Mesothelial cell of epicardium (in vitro differentiated cells): Measurements from ENCODE around the gene TAT. TPM values are rescaled to one million over a fixed set of nuclear protein-coding genes. Genes with fewer than 3 reads are reported as not detected.
A peak's percentile ranks its signal among the peaks of the same experiment; 100 is the strongest.
"Not testable (repeated sequence)": the region's sequence is repeated elsewhere in the genome, so short reads cannot be mapped to it uniquely, and the experiment has no call there.

Experiments used
- DNase-seq, 2 experiments: peaks; one replicate each; pipeline ENCODE4 v3.0.0; 2021; ENCODE audit warnings: low spot score in 2 of 2; ENCODE audit not compliant: unreplicated experiment in 2 of 2
- H3K27ac Mint-ChIP-seq: 2 replicates; pipeline ENCODE4 v1.8.0; 2021; ENCODE audit warnings: mixed read lengths
- H3K27me3 Mint-ChIP-seq: 2 replicates; pipeline ENCODE4 v1.8.0; 2021; ENCODE audit warnings: low read depth, mixed read lengths
- H3K36me3 Mint-ChIP-seq: 2 replicates; pipeline ENCODE4 v1.8.0; 2021; ENCODE audit warnings: mixed read lengths
- H3K4me1 Mint-ChIP-seq: 2 replicates; pipeline ENCODE4 v1.8.0; 2021; ENCODE audit warnings: mixed read lengths
- H3K4me3 Mint-ChIP-seq: 2 replicates; pipeline ENCODE4 v1.8.0; 2021; ENCODE audit warnings: mild to moderate bottlenecking, moderate library complexity, mixed read lengths
- H3K9me3 Mint-ChIP-seq: 2 replicates; pipeline ENCODE4 v1.8.0; 2021; ENCODE audit warnings: mixed read lengths
- total RNA-seq: library from RNA; stranded (reverse); gene quantifications from 3 replicates; pipeline ENCODE4 v1.2.1, GENCODE V29; 2021
- TF ChIP-seq, protein P1 (sequence below): fragments of 200-600 bp; sonication (generic); IDR thresholded peaks from one replicate; pipeline ENCODE4 v1.5.0; 2021; ENCODE audit warnings: antibody characterized with exemption; ENCODE audit not compliant: unreplicated experiment

Gene TAT
- total RNA-seq, 1 donor from 2014 or later, result not detected

DNA sequence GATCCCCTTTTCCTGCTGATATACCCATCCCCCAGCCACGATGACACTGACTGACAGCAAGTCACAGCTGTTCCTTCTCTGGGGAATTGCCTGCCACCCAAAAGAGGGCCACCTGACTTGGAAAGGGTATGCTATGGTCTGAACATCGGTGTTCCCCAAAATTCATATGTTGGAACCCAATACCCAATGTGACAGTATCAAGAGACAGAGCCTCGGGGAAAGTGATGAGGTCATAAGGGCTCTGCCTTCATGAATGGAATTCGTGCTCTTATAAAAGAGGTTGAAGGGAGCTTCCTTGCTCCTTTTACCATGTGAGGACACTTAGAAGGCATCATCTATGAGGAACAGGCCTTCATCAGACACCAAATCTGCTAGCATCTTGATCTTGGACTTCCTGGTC lies 41.5 kb upstream of the TAT start:
- H3K4me1 Mint-ChIP-seq, result no peaks in the 10 kb centered on the region
- H3K36me3 Mint-ChIP-seq, result no peaks in the 10 kb centered on the region
- H3K27ac Mint-ChIP-seq, result no peak overlapping the region
- H3K27me3 Mint-ChIP-seq, result peaks cover 17% of the 10 kb centered on the region
- H3K4me3 Mint-ChIP-seq, result no peak overlapping the region
- H3K9me3 Mint-ChIP-seq, result peaks cover 3% of the 10 kb centered on the region
- no peak for DNase-seq
- TF ChIP-seq, protein P1, sequence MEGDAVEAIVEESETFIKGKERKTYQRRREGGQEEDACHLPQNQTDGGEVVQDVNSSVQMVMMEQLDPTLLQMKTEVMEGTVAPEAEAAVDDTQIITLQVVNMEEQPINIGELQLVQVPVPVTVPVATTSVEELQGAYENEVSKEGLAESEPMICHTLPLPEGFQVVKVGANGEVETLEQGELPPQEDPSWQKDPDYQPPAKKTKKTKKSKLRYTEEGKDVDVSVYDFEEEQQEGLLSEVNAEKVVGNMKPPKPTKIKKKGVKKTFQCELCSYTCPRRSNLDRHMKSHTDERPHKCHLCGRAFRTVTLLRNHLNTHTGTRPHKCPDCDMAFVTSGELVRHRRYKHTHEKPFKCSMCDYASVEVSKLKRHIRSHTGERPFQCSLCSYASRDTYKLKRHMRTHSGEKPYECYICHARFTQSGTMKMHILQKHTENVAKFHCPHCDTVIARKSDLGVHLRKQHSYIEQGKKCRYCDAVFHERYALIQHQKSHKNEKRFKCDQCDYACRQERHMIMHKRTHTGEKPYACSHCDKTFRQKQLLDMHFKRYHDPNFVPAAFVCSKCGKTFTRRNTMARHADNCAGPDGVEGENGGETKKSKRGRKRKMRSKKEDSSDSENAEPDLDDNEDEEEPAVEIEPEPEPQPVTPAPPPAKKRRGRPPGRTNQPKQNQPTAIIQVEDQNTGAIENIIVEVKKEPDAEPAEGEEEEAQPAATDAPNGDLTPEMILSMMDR, result no peak

DNA sequence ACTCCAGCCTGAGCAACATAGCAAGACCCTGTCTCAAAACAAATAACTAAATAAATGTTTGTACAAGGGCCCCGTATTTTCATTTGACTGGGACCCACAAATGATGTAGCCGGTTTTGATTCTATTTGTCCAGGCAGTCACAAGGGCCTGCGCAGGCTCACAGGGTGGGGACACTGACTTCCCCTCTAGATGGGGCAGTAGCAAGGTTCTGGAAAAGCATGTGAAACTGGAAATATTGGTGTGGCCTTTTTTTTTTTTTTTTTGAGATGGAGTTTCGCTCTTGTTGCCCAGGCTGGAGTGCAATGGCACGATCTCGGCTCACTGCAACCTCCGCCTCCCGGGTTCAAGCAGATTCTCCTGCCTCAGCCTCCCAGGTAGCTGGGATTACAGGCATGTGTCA lies 38.1 kb upstream of the TAT start:
- H3K36me3 Mint-ChIP-seq, H3K27ac Mint-ChIP-seq, H3K4me3 Mint-ChIP-seq, H3K4me1 Mint-ChIP-seq, DNase-seq, H3K9me3 Mint-ChIP-seq: not testable (repeated sequence)
- H3K27me3 Mint-ChIP-seq, result peaks cover 21% of the 10 kb centered on the region

DNA sequence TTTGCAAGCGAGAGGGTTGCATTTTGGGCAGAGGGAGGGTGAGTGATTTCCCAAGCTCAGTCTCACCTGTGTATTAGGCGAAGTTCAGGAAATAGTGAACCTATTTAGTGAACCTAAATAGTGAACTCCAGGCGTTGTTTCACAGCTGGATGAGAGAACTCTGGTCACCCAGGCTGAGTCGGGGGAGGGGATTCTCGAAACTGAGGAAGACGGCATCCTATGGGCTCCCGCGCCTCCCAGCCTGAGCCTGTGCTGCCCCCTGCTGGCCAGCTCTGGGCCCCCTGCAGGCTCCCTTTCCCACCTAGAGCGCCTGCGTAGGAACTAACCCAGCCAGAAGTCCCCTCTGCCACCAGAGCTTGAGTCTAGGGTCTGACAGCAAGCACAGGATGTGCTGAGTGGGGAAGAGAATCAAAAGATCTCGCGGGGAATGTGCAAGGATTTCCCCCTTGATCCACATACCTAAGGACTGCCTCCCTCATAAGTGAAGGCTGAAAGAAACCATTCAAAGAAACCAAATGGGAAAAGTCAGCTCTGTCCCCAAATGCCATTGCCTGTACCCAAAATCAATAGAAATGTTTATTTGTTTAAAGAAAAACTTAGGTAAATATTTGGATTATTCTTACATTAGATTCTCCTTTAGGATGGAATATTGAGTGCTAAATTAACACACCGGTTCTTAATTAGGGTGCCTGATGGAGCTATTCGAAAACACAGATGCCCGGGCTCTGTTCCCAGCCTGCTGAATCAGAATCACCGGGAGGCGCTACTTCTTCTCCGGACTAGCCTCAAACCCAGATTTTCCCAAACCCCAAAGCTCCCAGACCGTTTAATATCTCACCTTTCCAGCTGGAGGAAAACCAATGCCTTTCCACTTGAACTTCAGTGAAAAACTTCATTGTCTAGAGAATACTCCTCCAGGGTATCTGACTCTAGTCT lies 34.3 kb upstream of the TAT start:
- H3K27ac Mint-ChIP-seq, result no peak overlapping the region
- peak; percentile 76 to 93 for DNase-seq
- TF ChIP-seq, protein P1, result peak; percentile 82
- H3K4me3 Mint-ChIP-seq, result peak overlapping the region; percentile 15
- H3K27me3 Mint-ChIP-seq, result peaks cover 16% of the 10 kb centered on the region
- H3K9me3 Mint-ChIP-seq, result no peaks in the 10 kb centered on the region
- H3K36me3 Mint-ChIP-seq, result no peaks in the 10 kb centered on the region
- H3K4me1 Mint-ChIP-seq, result no peaks in the 10 kb centered on the region

DNA sequence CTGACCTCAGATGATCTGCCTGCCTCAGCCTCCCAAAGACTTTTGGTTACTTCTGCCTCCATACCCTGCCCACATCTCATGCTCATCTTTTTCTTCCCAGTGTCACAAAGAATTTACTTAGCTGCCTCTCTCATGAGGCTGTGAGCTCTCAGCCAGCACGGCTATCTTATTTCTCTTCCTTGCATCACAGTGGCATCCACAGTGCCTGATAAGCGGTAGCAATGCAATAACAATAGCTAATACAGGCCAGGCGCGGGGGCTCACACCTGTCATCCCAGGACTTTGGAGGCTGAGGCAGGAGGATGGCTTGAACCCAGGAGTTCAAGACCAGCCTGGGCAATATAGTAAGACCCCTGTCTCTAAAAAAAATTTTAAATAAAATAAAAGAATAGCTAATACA lies 33.6 kb upstream of the TAT start:
- H3K4me1 Mint-ChIP-seq, result no peaks in the 10 kb centered on the region
- H3K27ac Mint-ChIP-seq, result no peak overlapping the region
- TF ChIP-seq, protein P1, result no peak
- H3K9me3 Mint-ChIP-seq, result no peaks in the 10 kb centered on the region
- no peak overlapping the region for H3K4me3 Mint-ChIP-seq
- no peaks in the 10 kb centered on the region for H3K36me3 Mint-ChIP-seq
- peaks cover 16% of the 10 kb centered on the region for H3K27me3 Mint-ChIP-seq
- DNase-seq, result no peak

DNA sequence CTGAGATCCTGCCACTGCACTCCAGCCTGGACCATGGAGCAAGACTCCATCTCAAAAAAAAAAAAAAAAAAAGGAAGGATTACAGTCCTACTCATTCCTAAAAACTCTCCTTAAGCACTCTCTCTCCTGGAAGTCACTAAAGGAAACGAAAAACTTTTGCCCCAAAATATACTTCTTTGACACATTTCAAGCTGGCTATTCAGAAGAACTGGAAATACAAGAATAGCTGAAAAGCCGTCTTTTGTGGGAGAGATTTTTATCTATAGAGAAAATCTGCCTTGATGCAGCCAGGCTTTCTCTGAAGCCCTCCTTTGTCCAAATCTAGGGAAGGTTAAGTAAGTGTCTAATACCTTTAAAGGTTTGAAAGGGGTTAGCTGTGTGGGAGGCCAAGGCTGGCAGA lies 32.2 kb upstream of the TAT start:
- peaks cover 14% of the 10 kb centered on the region for H3K27me3 Mint-ChIP-seq
- no peaks in the 10 kb centered on the region for H3K4me1 Mint-ChIP-seq

DNA sequence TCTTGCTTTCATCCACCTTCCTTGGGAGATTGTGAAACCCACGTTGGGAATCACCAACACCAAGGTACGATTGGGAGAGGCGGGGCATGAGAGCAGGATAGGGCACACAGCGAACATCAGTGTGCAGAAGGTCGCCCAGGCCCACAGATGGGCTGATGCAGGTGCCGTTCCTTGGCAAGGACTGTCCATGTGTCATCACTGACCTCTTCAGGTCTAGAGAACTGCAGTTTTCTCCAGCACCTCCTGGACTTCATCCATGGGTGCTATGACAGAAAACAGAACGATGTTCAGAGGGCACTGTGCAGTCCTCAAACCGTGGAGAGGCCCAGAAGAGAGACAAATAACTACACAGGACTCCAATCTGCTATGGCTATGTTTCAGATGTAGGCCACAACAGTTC lies 23.9 kb upstream of the TAT start:
- TF ChIP-seq, protein P1, result no peak
- Mint-ChIP-seq H3K27ac (no peak overlapping the region), H3K4me3 (no peak overlapping the region), H3K27me3 (peaks cover 40% of the 10 kb centered on the region), H3K4me1 (no peaks in the 10 kb centered on the region), H3K9me3 (peaks cover 8% of the 10 kb centered on the region), H3K36me3 (no peaks in the 10 kb centered on the region)
- DNase-seq, result no peak

More for the DNA sequence above, 32.2 kb upstream of the TAT start:
- TF ChIP-seq, protein P1, result no peak
- Mint-ChIP-seq H3K27ac (no peak overlapping the region), H3K36me3 (no peaks in the 10 kb centered on the region), H3K9me3 (no peaks in the 10 kb centered on the region), H3K4me3 (no peak overlapping the region)
- DNase-seq, result no peak

DNA sequence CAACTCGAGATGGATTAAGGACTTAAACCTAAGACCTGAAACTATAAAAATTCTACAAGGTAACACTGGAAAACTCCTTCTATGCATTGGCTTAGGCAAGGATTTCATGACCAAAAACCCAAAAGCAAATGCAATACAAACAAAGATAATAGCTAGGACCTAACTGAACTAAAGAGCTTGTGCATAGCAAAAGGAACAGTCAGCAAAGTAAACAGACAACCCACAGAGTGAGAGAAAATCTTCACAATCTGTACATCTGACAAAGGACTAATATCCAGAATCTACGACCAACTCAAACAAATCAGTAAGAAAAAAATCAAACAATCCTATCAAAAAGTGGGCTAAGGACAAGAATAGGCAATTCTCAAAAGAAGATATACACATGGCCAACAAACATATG lies 21.5 kb upstream of the TAT start:
- H3K4me1 Mint-ChIP-seq, H3K9me3 Mint-ChIP-seq, H3K36me3 Mint-ChIP-seq, DNase-seq, H3K4me3 Mint-ChIP-seq, H3K27ac Mint-ChIP-seq: not testable (repeated sequence)
- peaks cover 53% of the 10 kb centered on the region for H3K27me3 Mint-ChIP-seq

DNA sequence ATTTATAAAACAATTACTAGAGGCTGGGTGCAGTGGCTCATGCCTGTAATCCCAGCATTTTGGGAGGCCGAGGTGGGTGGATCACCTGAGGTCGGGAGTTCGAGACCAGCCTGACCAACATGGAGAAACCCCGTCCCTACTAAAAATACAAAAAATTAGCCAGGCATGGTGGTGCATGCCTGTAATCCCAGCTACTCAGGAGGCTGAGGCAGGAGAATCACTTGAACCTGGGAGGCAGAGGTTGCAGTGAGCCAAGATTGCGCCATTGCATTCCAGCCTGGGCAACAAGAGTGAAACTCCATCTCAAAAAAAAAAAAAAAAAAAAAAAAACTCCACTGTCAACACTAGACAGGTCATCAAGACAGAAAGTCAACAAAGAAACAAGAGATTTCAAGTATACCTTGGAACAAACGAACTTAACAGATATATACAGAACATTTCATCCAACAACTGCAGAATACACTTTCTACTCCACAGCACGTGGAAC lies 18.5 kb upstream of the TAT start:
- not testable (repeated sequence) for H3K4me1 Mint-ChIP-seq, H3K27ac Mint-ChIP-seq, H3K9me3 Mint-ChIP-seq, H3K4me3 Mint-ChIP-seq, H3K36me3 Mint-ChIP-seq, DNase-seq
- peaks cover 67% of the 10 kb centered on the region for H3K27me3 Mint-ChIP-seq
